Measurements from ENCODE around the gene HOOK2.
"Not testable (repeated sequence)": the region's sequence is repeated elsewhere in the genome, so short reads cannot be mapped to it uniquely, and the experiment has no call there.

The HOOK2 gene, protein sequence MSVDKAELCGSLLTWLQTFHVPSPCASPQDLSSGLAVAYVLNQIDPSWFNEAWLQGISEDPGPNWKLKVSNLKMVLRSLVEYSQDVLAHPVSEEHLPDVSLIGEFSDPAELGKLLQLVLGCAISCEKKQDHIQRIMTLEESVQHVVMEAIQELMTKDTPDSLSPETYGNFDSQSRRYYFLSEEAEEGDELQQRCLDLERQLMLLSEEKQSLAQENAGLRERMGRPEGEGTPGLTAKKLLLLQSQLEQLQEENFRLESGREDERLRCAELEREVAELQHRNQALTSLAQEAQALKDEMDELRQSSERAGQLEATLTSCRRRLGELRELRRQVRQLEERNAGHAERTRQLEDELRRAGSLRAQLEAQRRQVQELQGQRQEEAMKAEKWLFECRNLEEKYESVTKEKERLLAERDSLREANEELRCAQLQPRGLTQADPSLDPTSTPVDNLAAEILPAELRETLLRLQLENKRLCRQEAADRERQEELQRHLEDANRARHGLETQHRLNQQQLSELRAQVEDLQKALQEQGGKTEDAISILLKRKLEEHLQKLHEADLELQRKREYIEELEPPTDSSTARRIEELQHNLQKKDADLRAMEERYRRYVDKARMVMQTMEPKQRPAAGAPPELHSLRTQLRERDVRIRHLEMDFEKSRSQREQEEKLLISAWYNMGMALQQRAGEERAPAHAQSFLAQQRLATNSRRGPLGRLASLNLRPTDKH

DNA sequence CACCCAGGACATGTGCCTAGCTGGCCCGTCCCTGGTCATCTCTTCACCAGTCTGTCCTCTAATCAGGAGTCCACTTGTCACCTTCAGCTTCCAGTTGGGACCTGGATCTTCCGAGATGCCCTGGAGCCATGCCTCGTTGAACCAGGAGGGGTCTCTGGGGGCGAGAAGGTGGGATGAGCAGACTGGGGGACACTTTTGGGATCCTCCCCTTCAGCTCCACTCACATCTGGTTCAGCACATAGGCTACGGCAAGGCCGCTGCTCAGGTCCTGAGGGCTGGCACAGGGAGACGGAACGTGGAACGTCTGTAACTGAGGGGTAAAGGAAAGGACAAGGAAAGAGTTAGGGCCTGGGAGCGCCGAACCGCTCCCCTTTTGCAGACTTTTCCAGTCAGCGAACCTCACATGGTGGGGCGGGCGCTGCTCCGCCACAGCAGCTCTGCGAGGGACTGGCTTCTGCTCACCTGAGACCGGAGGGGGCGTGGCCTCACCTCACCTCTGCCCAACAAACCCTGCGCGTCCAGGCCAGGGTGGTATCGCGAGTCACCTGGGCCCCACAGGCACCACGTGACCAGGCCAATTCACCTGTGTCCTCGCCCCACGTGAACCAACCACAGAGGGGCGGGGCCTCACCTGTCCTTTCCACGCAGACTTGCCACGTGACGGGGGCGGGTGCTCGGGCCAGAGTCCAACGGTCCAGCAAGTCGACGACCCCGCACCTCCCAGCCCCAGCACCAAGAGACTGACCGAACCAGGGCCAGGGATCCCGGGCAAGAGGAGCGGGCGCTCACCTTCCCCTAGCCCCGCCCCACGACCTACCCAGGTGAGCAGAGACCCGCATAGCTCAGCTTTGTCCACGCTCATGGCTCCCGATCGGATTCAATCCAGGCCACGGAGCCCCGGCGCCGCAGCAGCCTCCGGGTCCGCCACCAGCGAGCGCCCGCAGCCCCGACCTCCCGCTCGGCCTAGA is at the start of gene HOOK2:
TSS of gene HOOK2 (minus strand) at position 965 of the 968 bp plus-strand sequence. CDS start at position 862, 103 bp downstream.
- in situ Hi-C loops (cut with MboI; ENCODE audit: low sequenced_read_pairs): no loop called here

DNA sequence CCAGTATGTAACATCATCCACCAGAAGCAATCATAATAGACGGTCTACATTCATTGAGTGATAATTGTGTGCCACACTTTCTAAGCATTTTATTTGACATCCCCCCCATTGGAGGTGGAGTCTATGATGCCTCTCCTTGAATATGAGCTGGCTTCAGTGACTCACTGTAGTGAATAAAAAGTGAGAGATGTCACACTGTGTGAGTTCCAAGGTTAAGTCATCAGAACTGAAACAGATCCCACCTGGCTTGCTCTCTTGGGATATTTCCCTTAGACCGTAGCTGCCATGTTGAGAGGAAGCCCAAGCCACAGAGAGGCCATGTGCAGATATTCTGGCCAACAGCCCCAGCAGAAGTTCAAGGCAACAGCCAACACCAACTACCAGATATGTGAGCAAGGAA is 46.4 kb upstream of the HOOK2 start:
- in situ Hi-C loops (cut with MboI; ENCODE audit: low sequenced_read_pairs): no loop called here

DNA sequence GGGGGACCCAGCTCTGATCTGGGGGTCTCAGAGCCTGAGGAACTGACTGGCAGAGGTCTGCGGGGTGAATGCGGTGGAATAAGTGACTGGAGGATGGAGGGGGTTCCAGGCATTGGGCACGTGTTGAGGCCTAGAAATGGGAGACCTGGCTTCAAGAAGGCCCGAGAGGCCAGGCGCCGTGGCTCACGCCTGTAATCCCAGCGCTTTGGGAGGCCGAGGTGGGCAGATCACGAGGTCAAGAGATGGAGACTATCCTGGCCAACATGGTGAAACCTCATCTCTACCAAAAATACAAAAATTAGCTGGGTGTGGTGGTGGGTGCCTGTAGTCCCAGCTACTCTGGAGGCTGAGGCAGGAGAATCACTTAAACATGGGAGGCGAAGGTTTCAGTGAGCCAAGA is 42.5 kb upstream of the HOOK2 start:
- in situ Hi-C loops (cut with MboI; ENCODE audit: low sequenced_read_pairs): not testable (repeated sequence)

DNA sequence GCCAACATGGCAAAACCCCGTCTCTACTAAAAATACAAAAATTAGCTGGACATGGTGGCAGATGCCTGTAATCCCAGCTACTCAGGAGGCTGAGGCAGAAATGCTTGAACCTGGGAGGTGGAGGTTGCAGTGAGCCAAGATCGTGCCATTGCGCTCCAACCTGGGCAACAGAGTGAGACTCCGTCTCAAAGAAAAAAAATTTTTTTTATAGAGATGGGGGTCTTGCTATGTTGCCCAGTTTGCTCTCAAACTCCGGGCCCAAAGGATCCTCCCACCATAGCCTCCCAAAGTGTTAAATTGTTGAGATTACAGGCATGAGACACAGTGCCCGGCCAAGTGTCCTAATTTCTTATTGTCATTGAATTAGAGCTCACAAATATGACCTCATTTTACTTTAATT is 41.8 kb upstream of the HOOK2 start:
- in situ Hi-C loops (cut with MboI; ENCODE audit: low sequenced_read_pairs): not testable (repeated sequence)

DNA sequence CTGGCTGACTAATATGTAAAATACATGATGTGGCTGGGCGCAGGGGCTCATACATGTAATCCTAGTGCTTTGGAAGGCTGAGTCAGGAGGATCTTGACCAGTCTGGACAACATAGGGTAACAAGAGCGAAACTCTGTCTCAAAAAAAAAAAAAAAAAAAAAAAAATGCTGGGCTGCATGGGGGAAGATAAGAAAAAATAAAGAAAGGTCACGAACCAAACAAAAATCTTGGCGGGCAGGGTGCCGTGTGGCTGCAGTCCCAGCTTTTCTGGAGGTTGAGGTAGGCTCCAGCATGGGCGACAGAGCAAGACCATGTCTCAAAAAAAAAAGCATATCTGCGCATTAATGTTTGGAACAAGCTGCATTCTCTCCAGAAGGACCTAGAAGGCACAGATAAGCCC is 39.7 kb upstream of the HOOK2 start:
- in situ Hi-C loops (cut with MboI; ENCODE audit: low sequenced_read_pairs): no loop called here

DNA sequence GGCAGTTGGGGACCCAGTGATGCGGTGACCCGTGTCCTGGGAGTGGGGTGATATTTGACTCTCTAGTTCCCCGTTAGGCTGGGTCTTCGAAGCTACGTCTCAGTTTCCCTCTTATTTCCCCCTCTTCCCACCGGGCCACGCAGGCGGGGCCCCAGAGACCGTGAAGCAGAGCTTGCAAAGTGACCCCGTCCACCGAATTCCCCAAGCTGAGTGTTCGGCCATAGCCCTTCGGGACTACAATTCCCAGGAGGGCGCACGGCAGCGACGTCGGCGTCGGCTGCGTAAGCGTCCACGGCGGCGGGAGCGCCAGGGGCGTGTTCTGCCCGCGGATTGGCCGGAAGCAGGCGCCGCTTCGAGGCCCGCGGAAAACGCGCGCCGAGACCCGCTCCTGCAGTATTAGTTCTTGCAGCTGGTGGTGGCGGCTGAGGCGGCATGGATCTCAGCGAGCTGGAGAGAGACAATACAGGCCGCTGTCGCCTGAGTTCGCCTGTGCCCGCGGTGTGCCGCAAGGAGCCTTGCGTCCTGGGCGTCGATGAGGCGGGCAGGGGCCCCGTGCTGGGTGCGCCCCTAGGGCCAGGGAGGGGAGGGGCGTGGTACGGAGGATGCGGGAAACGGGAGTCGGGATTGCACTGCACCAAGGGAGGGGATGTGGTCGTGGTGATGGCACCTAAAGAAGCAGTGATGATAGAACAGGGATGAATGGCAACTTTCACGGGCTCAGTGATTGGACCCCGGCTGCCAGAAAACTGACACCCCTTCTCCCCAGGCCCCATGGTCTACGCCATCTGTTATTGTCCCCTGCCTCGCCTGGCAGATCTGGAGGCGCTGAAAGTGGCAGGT is 31.1 kb upstream of the HOOK2 start, which contains the start of gene RNASEH2A:
TSS of gene RNASEH2A (plus strand) at position 343 of the 840 bp plus-strand sequence. CDS start at position 433, 90 bp downstream.
- in situ Hi-C loops (cut with MboI; ENCODE audit: low sequenced_read_pairs): no loop called here

DNA sequence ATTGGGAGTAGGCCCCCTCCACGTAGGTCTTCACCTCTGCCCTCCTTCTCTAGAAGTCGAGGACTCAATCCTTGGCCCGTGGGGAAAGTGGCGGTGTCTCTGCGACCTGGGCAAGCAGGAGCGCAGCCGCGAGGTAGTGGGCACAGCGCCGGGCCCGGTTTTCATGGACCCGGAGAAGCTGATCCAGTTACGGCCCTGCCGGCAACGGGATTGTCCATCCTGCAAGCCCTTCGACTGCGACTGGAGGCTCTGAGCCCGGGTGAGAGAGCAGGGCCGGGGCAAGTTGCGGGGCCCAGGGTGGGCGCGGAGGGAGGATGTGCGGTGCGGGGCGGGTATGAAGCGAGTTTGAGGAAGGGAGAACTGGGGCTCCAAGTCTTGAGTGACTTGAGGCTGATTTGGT is 28.7 kb upstream of the HOOK2 start:
- in situ Hi-C loops (cut with MboI; ENCODE audit: low sequenced_read_pairs): no loop called here

DNA sequence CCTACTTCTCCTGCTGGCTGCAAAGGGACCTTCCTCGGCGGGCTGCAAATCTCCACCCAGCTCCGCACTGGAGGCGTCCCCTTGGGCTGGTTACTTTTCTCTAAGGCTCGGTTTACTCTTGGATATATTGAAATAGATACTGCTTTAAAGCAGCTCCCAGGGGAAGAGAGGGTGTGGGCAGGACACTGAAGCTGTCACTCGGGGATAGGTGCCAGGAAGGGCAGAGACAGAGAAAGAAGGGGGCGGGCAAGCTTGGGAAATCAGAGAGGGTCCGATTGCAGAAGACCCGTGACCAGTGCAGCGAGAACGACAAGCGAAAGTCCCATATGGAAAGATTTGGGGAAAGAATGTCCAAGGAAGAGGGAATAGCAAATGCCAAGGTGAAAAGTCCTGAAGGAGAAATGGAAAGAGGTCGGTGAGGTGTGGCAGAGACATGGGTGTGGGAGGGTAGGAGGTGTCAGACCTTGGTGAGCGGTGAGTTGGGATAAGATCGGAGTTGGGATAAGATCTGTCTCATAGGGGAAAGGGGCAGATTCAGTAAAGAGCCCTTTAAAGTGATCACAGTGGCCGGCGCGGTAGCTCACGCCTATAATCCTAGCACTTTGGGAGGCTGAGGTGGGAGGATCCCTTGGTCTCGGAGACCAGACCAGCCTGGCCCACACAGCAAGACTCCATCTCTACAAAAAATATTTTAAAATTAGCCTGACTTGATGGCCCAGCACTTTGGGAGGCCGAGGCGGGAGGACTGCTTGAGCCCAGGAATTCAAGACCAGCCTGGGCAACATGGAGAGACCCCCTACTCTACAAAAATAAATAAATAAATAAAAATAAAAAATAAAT is 27.1 kb upstream of the HOOK2 start:
- in situ Hi-C loops (cut with MboI; ENCODE audit: low sequenced_read_pairs): no loop called here

DNA sequence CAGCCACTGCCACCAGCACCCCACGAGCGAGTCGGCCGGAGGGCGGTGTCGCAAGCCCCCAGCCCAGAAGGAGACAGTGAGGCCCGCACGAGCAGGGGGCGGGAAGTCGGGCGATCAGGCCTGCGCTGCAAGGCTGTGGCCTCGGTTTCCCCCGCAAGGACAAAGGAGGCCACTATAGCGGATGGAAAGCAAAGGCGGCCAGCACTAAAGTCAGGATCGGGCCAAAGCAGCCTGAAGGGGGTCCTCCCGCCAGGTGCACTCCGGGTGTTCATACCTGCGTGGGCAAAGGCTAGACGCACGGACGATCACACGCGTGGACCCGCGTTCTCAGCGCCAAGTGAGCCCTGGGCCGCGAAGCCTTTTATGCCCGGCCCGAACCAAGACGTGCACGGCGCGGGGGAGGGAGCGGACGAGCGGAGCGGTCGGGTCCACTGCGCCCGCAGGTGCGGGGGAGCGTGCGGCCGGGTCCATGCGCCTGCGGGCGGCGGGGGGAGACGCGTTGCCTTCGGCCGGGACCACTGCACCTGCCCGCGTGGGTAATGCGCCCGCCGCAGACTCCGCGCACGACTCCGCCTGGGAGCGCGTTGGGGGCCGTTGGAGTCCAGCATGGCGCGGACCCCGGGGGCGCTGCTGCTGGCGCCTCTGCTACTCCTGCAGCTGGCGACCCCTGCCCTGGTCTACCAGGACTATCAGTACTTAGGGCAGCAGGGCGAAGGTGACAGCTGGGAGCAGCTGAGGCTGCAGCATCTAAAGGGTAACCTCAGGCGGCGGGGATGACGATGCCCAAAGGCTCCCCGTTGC is 26.3 kb upstream of the HOOK2 start, which contains the start of the genes PRDX2 and THSD8:
TSS of gene PRDX2 (minus strand) at position 335 of the 801 bp plus-strand sequence. CDS start 539 bp downstream, outside the sequence.
TSS of gene THSD8 (plus strand) at position 604 of the 801 bp plus-strand sequence. CDS start at position 607, 3 bp downstream.
- in situ Hi-C loops (cut with MboI; ENCODE audit: low sequenced_read_pairs): no loop called here

DNA sequence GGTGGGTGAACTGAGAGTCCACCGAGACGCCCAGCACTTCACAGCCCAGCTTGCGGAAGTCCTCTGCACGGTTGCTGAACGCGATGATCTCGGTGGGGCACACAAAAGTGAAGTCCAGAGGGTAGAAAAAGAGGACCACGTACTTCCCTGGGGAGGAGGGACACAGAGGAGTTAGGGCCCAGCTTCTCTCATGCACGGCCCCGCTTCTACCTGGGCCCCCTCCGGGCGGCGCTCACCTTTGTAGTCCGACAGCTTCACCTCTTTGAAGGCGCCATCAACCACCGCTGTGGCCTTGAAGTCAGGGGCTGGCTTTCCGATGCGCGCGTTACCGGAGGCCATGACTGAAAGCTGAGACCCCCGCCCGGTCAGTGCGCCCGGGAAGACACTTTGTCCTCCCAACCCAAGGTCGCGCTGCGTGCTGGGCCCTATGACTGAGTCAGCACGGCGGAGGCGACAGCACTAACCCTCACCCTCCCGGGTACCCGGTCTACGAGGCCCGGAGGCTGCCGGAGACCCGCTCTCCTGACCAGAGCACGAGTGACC is 25.6 kb upstream of the HOOK2 start:
- in situ Hi-C loops (cut with MboI; ENCODE audit: low sequenced_read_pairs): no loop called here

DNA sequence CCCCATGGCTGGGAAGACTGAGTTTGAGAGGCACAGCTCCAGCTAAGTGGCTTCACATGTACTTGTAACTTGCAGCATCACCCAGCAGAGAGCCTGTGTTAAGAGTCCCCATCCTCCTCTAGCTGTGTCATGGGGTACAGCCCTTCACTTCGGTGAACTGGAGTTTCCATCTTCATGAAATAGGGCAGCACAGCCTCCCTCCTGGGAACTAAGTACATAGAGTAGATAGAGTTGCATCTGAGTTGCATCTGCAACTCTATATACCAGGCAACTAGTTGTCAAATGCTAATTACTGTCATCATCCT is 25.1 kb upstream of the HOOK2 start:
- in situ Hi-C loops (cut with MboI; ENCODE audit: low sequenced_read_pairs): no loop called here

DNA sequence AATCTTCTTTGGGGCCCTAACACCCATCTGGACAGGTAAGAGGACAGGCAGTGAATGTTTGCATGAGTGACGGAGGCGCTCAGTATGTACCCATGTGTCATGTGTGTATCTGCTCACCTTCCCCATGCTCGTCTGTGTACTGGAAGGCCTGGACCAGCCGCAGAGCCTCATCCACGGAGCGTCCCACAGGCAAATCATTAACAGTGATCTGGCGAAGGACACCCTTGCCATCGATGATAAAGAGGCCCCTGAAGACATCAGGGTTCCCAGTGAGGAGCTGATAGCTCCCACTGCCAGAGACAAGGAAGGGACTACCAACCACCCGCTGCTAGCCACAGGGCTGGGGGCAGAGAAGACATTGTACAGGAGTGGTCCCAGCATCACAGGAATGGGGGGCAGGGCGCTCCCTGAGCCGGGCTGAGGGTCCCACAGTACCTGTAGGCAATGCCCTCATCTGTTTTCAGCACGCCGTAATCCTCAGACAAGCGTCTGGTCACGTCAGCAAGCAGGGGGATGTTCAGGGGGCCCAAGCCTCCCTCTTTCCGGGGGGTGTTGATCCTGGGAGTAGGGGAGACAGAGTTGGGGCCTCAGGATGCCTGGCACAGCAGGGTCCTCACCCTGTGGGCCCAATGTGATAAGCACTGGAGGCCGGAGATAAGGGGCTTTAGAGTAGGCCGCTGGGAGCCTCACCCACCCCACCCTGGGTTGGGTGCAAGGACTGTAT is 24.6 kb upstream of the HOOK2 start:
- in situ Hi-C loops (cut with MboI; ENCODE audit: low sequenced_read_pairs): loop anchor here (5.0 kb wide), 1 partner anchor 38 kb away; no protein-coding TSS in a partner anchor

DNA sequence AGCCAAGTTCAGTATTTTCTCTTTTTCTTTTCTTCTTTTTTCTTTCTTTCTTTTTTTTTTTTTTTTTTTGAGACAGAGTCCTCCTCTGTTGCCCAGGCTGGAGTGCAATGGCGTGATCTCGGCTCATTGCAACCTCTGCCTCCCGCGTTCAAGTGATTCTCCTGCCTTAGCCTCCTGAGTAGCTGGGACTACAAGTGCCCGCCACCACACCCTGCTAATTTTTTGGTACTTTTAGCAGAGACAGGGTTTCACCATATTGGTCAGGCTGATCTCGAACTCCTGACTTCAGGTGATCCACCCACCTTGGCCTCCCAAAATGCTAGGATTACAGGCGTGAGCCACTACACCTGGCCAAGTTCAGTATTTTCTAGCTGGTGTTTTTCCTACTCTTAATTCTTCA is 22.3 kb upstream of the HOOK2 start:
- in situ Hi-C loops (cut with MboI; ENCODE audit: low sequenced_read_pairs): loop anchor here (5.0 kb wide), 1 partner anchor 35 kb away; no protein-coding TSS in a partner anchor

DNA sequence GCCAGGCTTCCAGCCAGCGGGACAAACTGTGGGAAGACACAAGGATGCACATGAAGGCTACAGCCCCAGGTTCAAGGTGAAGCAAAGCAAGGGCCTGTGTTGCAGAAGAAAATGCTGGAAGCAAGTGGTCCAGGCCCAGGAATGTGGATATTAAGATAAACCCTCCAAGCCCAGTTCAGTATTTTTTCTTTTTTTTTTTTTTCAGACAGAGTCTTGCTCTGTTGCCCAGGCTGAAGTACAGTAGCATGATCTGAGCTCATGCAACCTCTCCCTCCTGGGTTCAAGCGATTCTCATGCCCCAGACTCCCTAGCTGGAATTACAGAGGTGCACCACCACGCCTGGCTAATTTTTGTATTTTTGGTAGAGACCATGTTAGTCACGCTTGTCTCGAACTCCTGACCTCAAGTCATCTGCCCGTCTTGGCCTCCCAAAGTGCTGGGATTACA is 21.8 kb upstream of the HOOK2 start:
- in situ Hi-C loops (cut with MboI; ENCODE audit: low sequenced_read_pairs): loop anchor here (5.0 kb wide), 1 partner anchor 35 kb away; no protein-coding TSS in a partner anchor

DNA sequence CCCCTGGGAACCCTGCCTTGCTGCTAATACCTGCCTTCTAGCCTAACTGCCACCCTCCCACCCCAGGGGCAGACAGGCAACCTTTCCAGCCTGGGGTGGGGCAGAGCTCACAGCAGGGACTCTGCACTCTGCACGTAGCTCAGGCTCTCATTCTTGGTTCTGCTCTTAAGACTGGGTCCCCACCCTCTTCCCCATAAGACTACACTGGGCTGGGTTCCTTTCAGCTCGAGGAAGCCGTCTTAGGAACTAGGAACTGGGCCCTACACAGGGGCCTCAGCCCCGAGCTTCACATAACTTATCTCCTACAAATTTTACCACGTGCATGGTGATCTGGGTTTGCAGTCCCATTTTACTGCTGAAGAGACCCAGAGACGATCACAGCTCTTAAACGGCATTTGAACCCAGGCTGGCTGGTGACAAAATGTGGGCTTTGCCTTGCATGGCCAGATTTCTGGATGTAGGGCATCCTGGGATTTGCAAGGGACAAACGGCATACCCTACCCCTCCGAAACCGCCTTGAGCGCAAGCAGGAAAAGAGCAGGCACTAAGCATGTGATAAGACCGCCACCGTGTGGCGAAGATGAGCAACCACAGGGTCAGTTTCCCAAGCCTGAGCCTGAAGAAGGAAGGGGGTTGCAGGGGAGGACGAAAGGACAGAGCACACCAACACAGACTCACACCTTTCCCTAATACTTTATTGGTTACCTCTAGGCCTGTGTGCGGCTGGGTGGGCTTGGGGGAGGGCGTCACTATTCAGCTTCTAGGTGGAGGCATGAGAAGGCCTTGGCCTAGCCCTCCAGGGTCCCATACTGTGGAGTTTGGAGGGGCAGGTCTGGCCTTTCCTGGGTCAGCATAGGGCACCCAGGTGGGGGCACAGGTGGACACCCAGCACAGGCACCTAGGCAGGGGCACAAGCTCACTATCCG is 21.1 kb upstream of the HOOK2 start:
- in situ Hi-C loops (cut with MboI; ENCODE audit: low sequenced_read_pairs): loop anchor here (5.0 kb wide), 1 partner anchor 34 kb away; no protein-coding TSS in a partner anchor

DNA sequence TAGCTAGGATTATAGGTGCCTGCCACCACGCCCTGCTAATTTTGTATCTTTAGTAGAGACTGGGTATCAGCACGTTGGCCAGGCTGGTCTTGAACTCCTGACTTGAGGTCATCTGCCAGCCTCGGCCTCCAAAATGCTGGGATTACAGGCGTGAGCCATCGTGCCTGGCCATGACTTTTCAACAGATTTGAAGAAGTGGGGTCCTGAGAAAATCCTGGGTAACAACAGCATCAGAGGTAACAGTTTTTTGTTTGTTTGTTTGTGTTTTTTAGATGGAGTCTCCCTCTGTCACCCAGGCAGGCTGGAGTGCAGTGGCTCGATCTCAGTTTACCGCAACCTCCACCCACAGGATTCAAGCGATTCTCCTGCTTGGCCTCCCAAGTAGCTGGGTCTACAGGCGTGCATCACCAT is 19.6 kb upstream of the HOOK2 start:
- in situ Hi-C loops (cut with MboI; ENCODE audit: low sequenced_read_pairs): loop anchor here (5.0 kb wide), 1 partner anchor 33 kb away; no protein-coding TSS in a partner anchor

Measured in HL-60/S4 (cell line).